HG02759 (cell line): ENCODE results near the gene DDB1.

ENCODE experiments used
- ATAC-seq: cut with Tn5 transposase; IDR thresholded peaks from one replicate; pipeline ENCODE4 v1.9.1; 2021; ENCODE audit warnings: mild to moderate bottlenecking, moderate library complexity; ENCODE audit not compliant: unreplicated experiment

The DDB1 gene

GRCh38 chr11:61356706-61357105 is 23.8 kb upstream of the DDB1 start:
- ATAC-seq, result no peak

- ATAC-seq, result no peak
Observed at GRCh38 chr11:61354208-61354607, 21.3 kb upstream of the DDB1 start.

GRCh38 chr11:61353131-61354067 is 20.5 kb upstream of the DDB1 start:
- ATAC-seq, result no peak

GRCh38 chr11:61352038-61352437 is 19.1 kb upstream of the DDB1 start:
- ATAC-seq, result no peak

GRCh38 chr11:61350803-61351202 is 17.9 kb upstream of the DDB1 start:
- ATAC-seq, result no peak

GRCh38 chr11:61350336-61350735 is 17.4 kb upstream of the DDB1 start:
- ATAC-seq, result no peak

GRCh38 chr11:61349916-61350315 is 17.0 kb upstream of the DDB1 start:
- ATAC-seq, result no peak

GRCh38 chr11:61349189-61349751 is 16.4 kb upstream of the DDB1 start:
- ATAC-seq, result no peak

GRCh38 chr11:61347916-61348461 is 15.1 kb upstream of the DDB1 start:
- ATAC-seq, result no peak

- ATAC-seq, result no peak
Observed at GRCh38 chr11:61345954-61346843, 13.3 kb upstream of the DDB1 start.

GRCh38 chr11:61345170-61345610 is 12.3 kb upstream of the DDB1 start:
- no peak for ATAC-seq

GRCh38 chr11:61343792-61344745 is 11.2 kb upstream of the DDB1 start:
- ATAC-seq, result no peak

- ATAC-seq, result no peak
Observed at GRCh38 chr11:61342207-61342803, 9.4 kb upstream of the DDB1 start.

GRCh38 chr11:61341706-61342105 is 8.8 kb upstream of the DDB1 start:
- ATAC-seq, result no peak

GRCh38 chr11:61340979-61341378 is 8.1 kb upstream of the DDB1 start:
- ATAC-seq, result no peak

GRCh38 chr11:61339490-61339878 is 6.6 kb upstream of the DDB1 start:
- ATAC-seq, result no peak

GRCh38 chr11:61338783-61339489 is 6.0 kb upstream of the DDB1 start:
- no peak for ATAC-seq

- no peak for ATAC-seq
Observed at GRCh38 chr11:61337706-61338470, 5.0 kb upstream of the DDB1 start.
